Measurements from ENCODE around the gene ADD2.
A peak's percentile ranks its signal among the peaks of the same experiment; 100 is the strongest.

The ADD2 gene

DNA sequence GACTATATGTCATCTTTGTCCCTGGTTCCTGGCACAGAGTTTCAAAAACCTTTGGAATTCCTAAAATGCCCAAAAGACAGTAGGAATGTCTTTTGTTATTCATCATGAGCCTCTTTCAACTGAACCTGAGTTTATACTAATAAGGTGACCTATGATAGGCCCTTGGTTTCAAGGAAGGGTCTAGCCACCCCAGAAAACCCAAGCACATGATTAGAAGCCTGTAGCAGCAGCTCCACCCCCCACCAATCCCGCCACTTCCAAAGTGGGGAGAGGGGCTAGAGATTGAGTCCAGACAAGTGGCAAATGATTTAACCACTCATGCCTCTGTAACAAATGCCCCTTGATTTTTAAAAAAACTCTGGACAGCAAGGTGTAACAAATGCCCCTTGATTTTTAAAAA, 56.8 kb downstream of the ADD2 start:
- Histone ChIP-seq H3K27ac (no peak overlapping the region), H3K4me3 (no peak overlapping the region)
- TF ChIP-seq, protein P1, sequence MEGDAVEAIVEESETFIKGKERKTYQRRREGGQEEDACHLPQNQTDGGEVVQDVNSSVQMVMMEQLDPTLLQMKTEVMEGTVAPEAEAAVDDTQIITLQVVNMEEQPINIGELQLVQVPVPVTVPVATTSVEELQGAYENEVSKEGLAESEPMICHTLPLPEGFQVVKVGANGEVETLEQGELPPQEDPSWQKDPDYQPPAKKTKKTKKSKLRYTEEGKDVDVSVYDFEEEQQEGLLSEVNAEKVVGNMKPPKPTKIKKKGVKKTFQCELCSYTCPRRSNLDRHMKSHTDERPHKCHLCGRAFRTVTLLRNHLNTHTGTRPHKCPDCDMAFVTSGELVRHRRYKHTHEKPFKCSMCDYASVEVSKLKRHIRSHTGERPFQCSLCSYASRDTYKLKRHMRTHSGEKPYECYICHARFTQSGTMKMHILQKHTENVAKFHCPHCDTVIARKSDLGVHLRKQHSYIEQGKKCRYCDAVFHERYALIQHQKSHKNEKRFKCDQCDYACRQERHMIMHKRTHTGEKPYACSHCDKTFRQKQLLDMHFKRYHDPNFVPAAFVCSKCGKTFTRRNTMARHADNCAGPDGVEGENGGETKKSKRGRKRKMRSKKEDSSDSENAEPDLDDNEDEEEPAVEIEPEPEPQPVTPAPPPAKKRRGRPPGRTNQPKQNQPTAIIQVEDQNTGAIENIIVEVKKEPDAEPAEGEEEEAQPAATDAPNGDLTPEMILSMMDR (IDR thresholded peaks at IDR 0.05): no peak
- no peak for DNase-seq (ENCODE audit: low spot score)

DNA sequence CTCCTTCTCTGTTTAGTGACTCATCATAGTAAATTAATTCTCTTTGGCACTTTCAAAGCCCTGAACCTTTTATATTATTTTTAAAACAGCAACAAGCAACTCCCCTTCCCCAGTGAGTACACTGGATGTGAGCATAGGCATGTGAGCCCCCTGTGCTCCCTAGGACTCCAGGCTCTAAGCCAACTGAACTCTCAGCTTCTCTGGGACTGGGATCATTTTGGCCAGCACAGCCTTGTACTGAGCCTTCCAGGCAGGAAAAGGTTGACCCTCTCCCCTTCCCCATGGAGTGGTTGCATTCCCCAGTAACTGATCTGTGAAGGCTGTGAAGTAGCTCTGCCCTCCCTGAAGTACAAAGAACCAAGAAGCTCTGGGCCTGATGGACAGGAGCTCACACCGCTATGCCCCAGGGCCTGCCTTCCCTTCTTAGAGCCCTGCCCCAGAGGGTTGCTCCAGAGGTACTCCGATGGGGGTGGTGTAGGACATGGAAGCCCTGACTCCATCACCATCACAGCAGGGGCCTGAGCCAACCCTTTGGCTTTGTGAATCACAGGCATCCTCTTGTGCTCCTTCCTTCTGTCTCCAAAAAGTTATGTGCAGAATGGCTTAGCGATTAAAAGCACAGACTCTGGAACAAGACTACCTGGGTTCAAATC, 57.8 kb downstream of the ADD2 start:
- TF ChIP-seq, protein P1 (IDR thresholded peaks at IDR 0.05): no peak
- peak; percentile 22 for DNase-seq (ENCODE audit: low spot score)
- Histone ChIP-seq H3K4me3 (no peak overlapping the region), H3K27ac (no peak overlapping the region)

DNA sequence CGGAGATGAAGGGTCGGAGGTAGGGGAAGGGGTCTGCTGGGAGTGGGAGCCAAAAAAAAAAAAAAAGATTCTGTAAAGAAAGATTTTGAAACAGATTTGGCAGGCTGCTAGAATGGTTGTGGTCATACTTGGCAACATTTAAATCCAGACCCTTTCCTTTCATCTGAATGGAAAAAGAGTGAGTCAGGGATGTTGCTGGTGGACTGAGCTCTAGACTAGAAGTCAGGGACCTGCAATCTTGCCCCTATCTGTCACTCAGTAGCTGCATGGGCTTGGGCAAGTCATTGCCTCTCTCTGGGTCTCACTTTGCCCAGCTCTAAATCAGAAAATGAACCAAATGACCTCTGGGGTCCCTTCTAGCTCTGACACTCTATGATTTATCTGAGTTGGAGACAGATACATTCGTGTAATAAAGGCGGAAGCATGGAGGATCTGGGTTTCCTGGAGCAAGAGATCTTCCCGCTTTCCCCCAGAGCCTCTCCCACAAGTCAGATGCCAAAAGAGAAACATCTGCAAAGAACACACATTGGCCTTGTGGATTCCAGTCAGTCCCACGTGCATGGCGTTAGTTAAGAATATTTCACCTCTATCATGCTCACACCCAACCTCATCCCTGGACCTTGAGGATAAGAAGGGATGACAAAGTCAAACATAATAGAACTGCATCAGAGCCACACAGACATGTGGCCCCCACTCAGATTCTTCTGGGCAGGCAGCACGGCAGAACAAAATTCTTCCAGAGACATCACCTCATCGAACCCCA, 58.5 kb downstream of the ADD2 start:
- TF ChIP-seq, protein P1 (IDR thresholded peaks at IDR 0.05): no peak
- DNase-seq (ENCODE audit: low spot score): no peak
- Histone ChIP-seq H3K4me3 (no peak overlapping the region), H3K27ac (no peak overlapping the region)

DNA sequence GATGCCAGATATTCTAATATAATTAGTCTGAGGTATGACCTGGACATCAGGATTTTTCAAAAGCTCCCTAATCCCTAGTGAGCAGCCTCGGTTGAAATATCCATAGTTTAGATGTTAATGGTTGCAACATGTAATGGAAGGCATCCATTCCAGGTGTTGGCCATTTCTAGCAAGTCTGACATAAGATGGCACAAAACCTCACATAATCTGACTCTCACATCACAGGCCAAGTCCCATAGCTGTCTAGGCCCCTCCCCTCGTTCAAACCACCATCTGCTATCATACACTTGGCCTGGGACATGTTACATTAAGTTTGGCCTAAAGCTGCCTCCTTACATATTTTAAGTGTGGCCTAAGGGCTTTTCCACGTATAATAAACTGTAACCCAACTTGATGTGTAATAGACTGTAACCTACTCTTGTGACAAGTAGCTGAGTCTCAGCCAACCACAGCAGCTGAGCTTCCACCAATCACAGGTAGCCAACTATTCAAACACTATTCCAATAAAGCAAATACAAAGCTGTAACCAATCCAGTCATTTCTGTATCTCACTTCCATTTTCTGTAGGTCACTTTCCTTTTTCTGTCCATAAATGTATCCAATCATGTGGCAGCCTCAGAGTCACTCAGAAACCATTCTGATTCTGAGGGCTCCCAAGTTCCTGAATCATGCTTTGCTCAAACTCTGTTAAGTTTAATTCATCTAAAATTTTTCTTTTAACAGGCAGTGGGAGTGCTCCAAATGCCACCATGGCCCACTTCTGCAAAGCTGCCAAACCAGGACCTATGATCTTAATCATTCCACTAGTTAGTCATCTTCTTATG, 59.4 kb downstream of the ADD2 start:
- DNase-seq (ENCODE audit: low spot score): no peak
- TF ChIP-seq, protein P1 (IDR thresholded peaks at IDR 0.05): no peak
- Histone ChIP-seq H3K27ac (no peak overlapping the region), H3K4me3 (no peak overlapping the region)

DNA sequence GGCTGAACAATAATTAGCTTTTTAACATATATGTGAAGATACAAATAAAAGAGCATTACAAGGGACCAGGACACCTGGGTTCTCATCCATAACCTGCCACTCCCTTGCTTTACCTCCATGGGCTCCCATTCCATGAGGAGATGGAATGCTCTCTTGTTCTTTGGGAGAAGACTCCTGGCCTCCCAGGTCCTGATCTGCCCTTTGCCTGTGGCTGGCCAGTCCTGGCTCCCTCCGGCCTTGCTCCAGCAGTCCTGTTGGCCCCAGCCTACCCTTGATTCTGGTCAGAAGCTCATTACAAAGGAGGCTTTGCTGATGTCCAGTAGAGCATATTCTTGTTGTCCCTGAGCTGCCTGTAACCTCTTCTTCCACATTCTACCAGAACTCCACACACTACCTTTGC, 60.3 kb downstream of the ADD2 start:
- TF ChIP-seq, protein P1 (IDR thresholded peaks at IDR 0.05): no peak
- H3K27ac ChIP-seq: no peak overlapping the region
- no peak overlapping the region for H3K4me3 ChIP-seq
- peak; percentile 53 for DNase-seq (ENCODE audit: low spot score)

DNA sequence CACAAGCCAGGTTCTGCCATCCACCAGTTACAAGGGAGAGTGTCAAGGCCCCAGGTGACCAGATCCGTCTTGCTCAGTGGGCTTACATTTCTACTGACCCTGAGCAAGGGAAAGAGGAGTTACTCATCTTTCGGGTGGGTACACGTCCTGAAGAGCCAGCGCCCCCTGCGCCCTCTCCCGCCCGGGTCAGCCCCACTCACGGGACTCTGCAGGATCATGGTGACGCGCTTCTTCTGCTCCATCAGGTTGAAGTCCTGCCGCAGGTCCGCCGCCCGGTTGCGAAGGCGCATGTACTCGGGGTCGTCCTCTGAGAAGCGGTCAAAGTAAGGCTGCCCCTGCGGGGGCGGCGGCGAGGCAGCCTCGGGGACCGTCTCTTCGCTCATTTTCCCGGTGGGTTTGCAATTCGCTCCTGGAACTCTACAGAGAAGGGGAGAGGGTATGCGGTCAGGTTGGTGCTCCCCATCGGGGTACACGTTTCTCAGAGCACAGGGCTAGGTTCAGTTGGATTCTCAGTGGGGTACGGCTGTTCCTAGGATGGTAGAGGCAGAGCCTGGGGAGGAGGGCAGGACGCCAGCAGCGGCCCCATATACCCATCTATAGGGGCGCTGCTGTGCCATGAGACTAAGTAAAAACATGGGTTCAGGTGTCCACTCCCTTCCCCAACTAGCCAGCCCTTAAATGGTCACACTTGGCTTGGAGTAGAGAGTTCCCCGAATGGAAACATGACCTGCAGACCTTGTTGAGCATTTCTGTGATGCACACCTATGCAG, 61.8 kb downstream of the ADD2 start:
- peak; percentile 70 for DNase-seq (ENCODE audit: low spot score)
- Histone ChIP-seq H3K27ac (no peak overlapping the region), H3K4me3 (no peak overlapping the region)
- TF ChIP-seq, protein P1 (IDR thresholded peaks at IDR 0.05): no peak

All from coronary artery (tissue), 2 donors.